GM23338 (cell line): Measurements from ENCODE around the gene SPART. TPM values are rescaled to one million over a fixed set of nuclear protein-coding genes. Genes with fewer than 3 reads are reported as not detected.

Experiments used
- ATAC-seq: fragments of 200-7000 bp; cut with Tn5 transposase; 3 replicates; pipeline ENCODE4 v1.9.1; 2020
- DNase-seq: peaks from one replicate; pipeline ENCODE4 v3.0.0-alpha.2; 2015; ENCODE audit warnings: low spot score
- H2AFZ ChIP-seq: fragments of 200-600 bp; sonication (generic); 2 replicates; pipeline ENCODE4 v1.8.0; 2016; ENCODE audit warnings: antibody characterized with exemption, mild to moderate bottlenecking, moderate library complexity
- H3F3A ChIP-seq: fragments of 200-600 bp; sonication (generic); replicated peaks from 2 replicates; pipeline ENCODE4 v1.8.0; 2017; ENCODE audit warnings: antibody characterized with exemption, mixed run types, low read depth
- H3K27ac ChIP-seq: fragments of 200-600 bp; sonication (generic); 2 replicates; pipeline ENCODE4 v1.6.1; 2016; ENCODE audit warnings: low read depth
- H3K27me3 ChIP-seq: fragments of 200-600 bp; sonication (generic); 2 replicates; pipeline ENCODE4 v1.8.0; 2016; ENCODE audit warnings: mild to moderate bottlenecking, mixed run types, moderate library complexity; ENCODE audit not compliant: insufficient read depth
- H3K36me3 ChIP-seq: fragments of 200-600 bp; sonication (generic); 2 replicates; pipeline ENCODE4 v1.8.0; 2016; ENCODE audit warnings: mild to moderate bottlenecking; ENCODE audit not compliant: insufficient read depth
- H3K4me1 ChIP-seq: fragments of 200-600 bp; sonication (generic); 2 replicates; pipeline ENCODE4 v1.8.0; 2016; ENCODE audit warnings: mild to moderate bottlenecking, moderate library complexity; ENCODE audit not compliant: insufficient read depth
- H3K4me2 ChIP-seq: fragments of 200-600 bp; sonication (generic); 2 replicates; pipeline ENCODE4 v1.7.1; 2017; ENCODE audit warnings: mixed run types
- H3K4me3 ChIP-seq: fragments of 200-600 bp; sonication (generic); 2 replicates; pipeline ENCODE4 v1.6.1; 2016; ENCODE audit warnings: mixed run types
- H3K79me2 ChIP-seq: fragments of 200-600 bp; sonication (generic); replicated peaks from 2 replicates; pipeline ENCODE4 v1.8.0; 2017; ENCODE audit warnings: mild to moderate bottlenecking; ENCODE audit not compliant: insufficient read depth
- H3K9me2 ChIP-seq: fragments of 200-600 bp; sonication (generic); 2 replicates; pipeline ENCODE4 v1.8.0; 2017; ENCODE audit not compliant: insufficient read depth
- H4K20me1 ChIP-seq: fragments of 200-600 bp; sonication (generic); replicated peaks from 2 replicates; pipeline ENCODE4 v1.8.0; 2017; ENCODE audit warnings: mild to moderate bottlenecking; ENCODE audit not compliant: insufficient read depth
- H3K27ac Mint-ChIP-seq: 2 replicates; pipeline ENCODE4 v1.8.0; 2020; ENCODE audit warnings: inconsistent platforms, mild to moderate bottlenecking, moderate library complexity, mixed read lengths
- H3K27me3 Mint-ChIP-seq: 3 replicates; pipeline ENCODE4 v1.8.0; 2022; ENCODE audit warnings: low read depth, mild to moderate bottlenecking, moderate library complexity, mixed read lengths, inconsistent platforms; ENCODE audit not compliant: insufficient read depth, poor library complexity
- H3K36me3 Mint-ChIP-seq: 3 replicates; pipeline ENCODE4 v1.8.0; 2021; ENCODE audit warnings: low read depth, mild to moderate bottlenecking, inconsistent platforms, moderate library complexity, mixed read lengths
- H3K4me1 Mint-ChIP-seq: 3 replicates; pipeline ENCODE4 v1.8.0; 2020; ENCODE audit warnings: mild to moderate bottlenecking, inconsistent platforms, mixed read lengths
- H3K4me3 Mint-ChIP-seq: 3 replicates; pipeline ENCODE4 v1.8.0; 2021; ENCODE audit warnings: moderate library complexity, mild to moderate bottlenecking, inconsistent platforms, mixed read lengths
- H3K9me3 Mint-ChIP-seq: 3 replicates; pipeline ENCODE4 v1.8.0; 2020; ENCODE audit warnings: moderate library complexity, mild to moderate bottlenecking, inconsistent platforms, mixed read lengths
- CTCF ChIP-seq, 2 experiments: fragments of 200-600 bp in 1 of 2; sonication (generic) in 1 of 2; conservative IDR thresholded peaks; 2 replicates each; pipeline versions ENCODE4 v1.5.1 to v1.6.1; 2016 to 2017; ENCODE audit warnings: antibody characterized with exemption in 2 of 2, low read depth in 2 of 2, mild to moderate bottlenecking in 2 of 2, moderate library complexity in 1 of 2
- ZNF462 ChIP-seq: fragments of 250-450 bp; sonication (Bioruptor Pico); IDR thresholded peaks from 2 replicates; pipeline ENCODE4 v1.5.0; 2020; ENCODE audit warnings: mild to moderate bottlenecking, moderate library complexity
- polyA plus RNA-seq: library from polyadenylated mRNA; unstranded; fragments of >200 nt; fragmentation: Nextera tagmentation; extraction: Ambion mirVana; gene quantifications from 2 replicates; pipeline ENCODE4 v1.2.1, GENCODE V29; 2016
- total RNA-seq: library from RNA; depleted of rRNA; stranded (reverse); fragments of >200 nt; shearing (Covaris generic); gene quantifications from 2 replicates; pipeline ENCODE4 v1.2.3, GENCODE V29; 2014

The SPART gene
- total and polyA plus RNA-seq, 2 experiments from 2014 or later, result 109 to 116 TPM

DNA sequence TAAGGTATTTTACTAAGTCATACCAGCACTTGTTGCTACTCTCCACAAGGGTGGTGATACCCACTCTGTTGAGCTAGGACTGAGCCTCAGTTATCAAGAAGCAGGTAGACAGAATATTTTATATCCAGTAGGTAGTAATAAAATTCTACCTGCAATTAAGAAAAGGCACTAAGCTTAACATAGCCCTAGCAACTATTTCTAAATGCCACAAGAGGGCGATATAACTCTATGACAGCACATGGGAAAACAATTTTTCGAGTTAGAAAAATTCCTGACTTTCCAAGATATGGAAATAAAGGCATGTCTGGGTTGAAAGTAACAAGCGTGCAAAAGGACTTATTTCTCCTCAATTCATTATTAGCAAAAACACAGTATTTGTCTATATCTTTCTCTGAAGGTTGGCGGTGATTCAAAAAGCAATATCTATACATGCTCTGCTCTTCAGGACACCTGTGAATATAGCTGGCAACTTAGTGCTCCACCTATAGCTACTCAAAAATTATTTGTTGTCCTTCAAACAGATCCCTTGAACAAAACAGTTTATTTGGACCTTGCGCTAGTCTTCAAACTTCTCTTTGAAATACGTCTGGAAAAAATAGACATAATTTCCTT, 63.3 kb downstream of the SPART start:
- ATAC-seq (peak; percentile 39; the same call in 2 of the 3 replicates), DNase-seq (peak; percentile 72)
- no peaks in the 10 kb centered on the region; the same call in none of the 2 replicates for H3K79me2 ChIP-seq
- H3K4me2 ChIP-seq, result no peak overlapping the region
- no peak overlapping the region for H2AFZ ChIP-seq
- no peak for TF ChIP-seq ZNF462 (CRISPR knock-in tag)
- TF ChIP-seq CTCF (conservative IDR thresholded peaks at IDR 0.05; ENCODE audit: low read depth in 2 of 2), result peak; percentile 77 to 99
- peaks cover 4% of the 10 kb centered on the region; the same call in 1 of the 2 replicates for H3K4me1 ChIP-seq
- H3K27ac ChIP-seq, result no peak overlapping the region
- H3K27me3 Mint-ChIP-seq, result no peaks in the 10 kb centered on the region
- H3F3A ChIP-seq, result no peaks in the 10 kb centered on the region
- H3K36me3 ChIP-seq, result peaks cover 11% of the 10 kb centered on the region
- H3K4me1 Mint-ChIP-seq, result no peaks in the 10 kb centered on the region; the same call in 2 of the 3 replicates
- no peaks in the 10 kb centered on the region for H3K27me3 ChIP-seq
- no peaks in the 10 kb centered on the region for H3K9me2 ChIP-seq
- H3K36me3 Mint-ChIP-seq, result peaks cover 24% of the 10 kb centered on the region
- peaks cover 15% of the 10 kb centered on the region for H3K9me3 Mint-ChIP-seq
- no peak overlapping the region for H3K27ac Mint-ChIP-seq
- H4K20me1 ChIP-seq, result no peaks in the 10 kb centered on the region
- H3K4me3 ChIP-seq, result no peak overlapping the region
- H3K4me3 Mint-ChIP-seq, result no peak overlapping the region
